NCI-H2081 treated with DMSO at 0.1 percent for 48 hours (cell line): ENCODE results near the gene KIAA0825.

Experiments used
- DNase-seq: peaks from one replicate; lab custom pipeline; 2025; lab: John Stamatoyannopoulos, UW

KIAA0825 gene

GRCh38 chr5:94313188-94313587 lies 305.2 kb downstream of the KIAA0825 start:
- no peak for DNase-seq

- DNase-seq = no peak
These were observed 306.1 kb downstream of the KIAA0825 start for GRCh38 chr5:94312298-94312697.

- no peak for DNase-seq
These were observed 307.6 kb downstream of the KIAA0825 start for GRCh38 chr5:94310833-94311232.

- no peak for DNase-seq
These were observed 309.3 kb downstream of the KIAA0825 start for GRCh38 chr5:94309141-94309540.

DNA sequence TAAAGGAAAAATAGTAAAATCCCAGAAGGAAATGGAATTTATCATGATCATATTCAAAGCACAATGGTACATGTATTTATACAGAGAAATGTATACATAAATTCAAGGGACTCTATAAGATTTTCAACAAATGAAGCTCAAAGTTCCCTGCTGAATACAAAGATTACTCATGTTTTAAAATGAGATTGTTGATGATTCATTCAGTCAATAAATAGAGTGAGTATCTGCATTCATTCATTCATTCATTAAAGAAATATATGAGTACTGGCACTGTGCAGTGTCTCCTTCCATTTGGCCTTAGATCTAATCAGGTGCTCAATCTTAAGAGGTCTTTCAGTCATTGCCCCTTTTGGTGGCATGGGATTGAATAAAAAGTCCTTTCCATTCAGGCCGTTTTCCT lies 310.0 kb downstream of the KIAA0825 start:
- DNase-seq = no peak

DNA sequence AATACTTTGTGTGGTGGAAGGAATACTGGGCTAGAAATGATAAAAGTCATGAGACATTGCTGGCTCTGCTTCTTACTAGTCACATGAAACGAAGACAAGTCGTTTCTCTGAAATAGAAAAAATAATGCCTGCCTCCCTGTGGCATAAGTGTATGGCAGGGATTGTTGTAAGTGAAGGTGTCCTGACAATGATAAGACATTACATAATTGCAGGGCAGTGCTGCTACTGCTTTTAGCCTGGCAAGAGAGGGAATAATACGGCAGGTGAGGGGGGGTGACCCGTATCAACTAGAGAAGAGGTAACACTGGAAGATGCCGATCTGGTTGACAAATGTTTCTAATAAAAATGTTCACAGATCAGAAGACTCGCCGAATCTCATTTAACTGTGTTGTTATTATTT lies 314.3 kb downstream of the KIAA0825 start:
- DNase-seq = no peak

DNA sequence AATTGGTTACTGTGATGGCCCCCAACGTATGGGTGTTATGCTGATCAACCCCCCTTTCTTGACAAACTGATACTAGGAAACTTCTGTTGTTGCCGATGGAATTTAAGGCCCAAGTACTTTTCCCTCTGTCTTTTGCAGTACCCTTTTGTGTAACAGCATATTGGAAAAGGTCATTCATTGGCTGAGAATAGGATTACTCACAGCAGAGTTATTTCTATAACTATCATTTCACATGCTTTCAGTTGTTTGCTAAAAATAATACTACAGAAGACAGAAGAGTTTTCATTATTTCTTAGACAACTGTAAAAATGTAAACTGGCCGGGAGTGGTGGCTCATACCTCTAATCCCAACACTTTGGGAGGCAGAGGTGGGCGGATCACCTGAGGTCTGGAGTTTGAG lies 329.5 kb downstream of the KIAA0825 start:
- DNase-seq = no peak

DNA sequence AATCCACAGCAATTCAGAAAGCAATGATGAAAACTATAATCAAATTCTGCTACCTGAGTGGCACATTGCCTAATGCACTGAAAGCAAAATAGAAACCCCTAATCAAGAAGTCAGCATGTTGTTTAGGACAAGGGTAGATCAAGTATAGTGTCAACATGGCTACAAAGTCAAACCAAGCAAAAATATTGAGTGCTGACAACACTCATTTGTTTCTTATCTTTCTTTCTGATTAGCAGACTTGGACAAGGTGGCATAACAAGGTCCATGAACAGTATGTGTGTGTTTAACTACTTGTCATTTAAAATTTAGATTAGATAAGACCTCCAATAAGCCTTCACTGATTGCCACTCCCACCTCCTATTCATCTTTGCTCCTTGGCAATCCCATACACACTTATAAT lies 332.4 kb downstream of the KIAA0825 start:
- no peak for DNase-seq

DNA sequence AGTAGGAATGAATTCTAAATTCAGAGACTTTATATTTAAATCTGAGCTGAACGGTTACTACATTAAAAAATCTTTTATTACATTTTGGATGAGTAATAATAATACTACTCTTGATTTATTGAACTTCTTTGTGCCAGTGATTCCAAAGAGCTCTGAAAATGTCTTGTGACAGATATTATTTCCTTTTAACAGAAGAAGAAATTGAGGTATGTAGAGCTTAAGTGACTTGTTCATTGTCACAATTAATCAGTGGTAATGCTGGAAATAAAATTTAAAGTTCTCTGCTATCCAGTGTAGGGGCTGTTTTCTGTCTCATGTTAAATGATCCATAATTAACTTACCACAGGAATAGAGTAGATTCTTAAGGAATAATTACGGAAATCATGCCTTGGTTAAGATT lies 335.3 kb downstream of the KIAA0825 start:
- DNase-seq = no peak

DNA sequence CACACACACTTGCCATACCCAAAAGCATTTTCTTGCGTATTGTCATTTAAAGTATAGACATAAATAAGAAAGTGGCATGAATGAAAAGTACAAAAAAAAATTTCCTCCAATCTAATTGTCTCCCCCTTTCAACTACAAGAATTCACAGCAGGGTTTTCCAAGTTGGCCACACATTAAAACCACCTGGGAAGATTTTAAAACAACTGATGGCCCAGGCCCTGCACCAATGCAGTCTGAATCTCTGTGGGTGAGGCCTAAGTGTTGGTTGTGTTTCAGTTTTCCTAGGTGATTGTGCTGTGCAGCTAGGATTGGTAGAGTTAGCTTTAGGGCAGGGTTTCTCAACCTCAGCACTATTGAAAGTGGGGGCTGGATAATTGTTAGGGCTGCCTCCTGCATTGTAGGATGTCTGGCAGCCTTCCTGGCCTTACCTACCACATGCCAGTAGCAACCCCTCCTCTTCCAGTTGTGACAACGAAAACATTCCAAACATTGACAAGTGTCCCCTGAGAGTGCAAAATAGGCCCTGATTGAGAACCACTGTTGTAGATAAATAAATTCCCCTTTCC lies 337.1 kb downstream of the KIAA0825 start:
- no peak for DNase-seq

DNA sequence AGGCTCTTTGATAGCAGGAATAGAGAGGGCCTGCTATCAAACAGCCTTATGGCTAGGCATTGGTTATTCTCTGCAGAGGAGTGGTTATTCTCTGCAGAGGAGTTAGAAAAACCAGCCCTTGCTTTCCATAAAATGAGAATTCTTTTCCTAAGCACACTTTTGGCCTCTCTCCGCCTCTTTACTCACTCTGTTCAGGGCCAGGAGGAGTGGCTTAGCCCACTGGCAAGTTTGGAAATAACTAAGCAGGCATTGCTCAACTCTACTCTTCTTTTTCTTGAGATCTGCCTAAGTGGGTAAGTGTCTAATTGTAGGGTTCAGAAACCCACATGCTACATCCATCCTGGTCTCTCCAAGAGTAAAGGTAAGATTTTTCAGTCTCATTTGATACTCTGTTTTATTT lies 341.7 kb downstream of the KIAA0825 start:
- DNase-seq = no peak

DNA sequence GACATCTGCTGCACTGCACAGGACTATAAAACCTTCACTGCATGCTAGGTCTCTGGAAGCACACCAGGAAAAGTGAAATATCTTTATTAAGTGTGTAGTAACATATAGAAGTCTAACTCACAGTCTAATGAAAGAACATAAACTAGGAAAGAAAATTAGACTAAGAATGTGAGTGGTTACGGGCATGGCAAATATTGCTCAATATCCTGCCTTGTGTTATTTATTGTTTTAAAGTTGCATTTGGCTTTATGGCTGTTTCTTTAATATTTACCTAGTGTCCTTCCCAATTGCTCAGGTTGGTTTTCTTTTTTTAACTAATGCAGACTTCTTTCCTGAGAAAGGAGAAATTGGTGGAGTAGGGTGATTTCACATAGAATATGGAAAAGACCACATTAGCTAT lies 342.4 kb downstream of the KIAA0825 start:
- DNase-seq = no peak

DNA sequence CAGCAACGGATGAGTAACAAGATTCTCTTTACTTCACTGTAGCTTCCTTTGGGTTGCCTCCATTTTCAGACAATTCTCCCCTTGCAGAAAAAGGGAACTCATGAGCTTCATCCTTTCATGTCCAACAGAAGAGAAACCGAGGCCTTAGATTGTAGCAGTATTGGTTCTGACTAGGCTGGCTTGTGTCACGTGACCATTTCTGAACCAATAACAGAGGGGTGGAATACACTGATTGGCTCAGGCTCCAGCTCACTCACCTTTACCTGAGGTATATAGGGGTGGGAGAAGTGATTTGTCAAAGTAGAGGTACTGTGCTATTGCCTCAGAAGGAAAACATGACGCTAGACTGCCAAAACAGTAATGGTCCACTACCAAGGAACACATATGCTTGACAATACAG lies 343.7 kb downstream of the KIAA0825 start:
- DNase-seq = no peak

- no peak for DNase-seq
These were observed 350.2 kb downstream of the KIAA0825 start for GRCh38 chr5:94268226-94268625.

DNA sequence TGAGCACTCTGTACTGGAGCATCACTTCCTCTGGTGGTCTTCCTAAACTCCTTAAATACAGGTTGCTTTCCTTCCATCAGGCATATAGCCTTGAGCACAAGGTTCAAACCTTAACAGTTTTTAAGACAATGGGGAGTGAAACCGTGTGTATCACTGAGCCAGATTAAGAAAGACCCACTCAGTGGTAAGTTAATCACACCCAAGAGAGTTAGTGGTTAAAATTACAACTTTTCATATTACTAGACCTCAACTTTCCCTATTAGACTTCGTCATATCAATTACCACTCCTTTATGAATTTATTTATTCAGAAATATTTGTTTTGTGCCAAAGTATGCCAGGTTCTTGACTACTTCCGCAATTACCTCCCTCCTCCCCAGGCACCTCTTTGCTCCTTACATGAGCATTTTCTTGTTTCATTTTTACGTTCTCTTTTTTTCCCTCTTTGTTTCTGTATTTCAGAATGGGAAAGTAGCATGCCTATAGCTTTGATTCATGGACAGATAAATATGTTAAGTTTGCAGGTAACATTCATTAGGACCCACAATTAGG lies 351.0 kb downstream of the KIAA0825 start:
- no peak for DNase-seq

- DNase-seq = no peak
These were observed 352.2 kb downstream of the KIAA0825 start for GRCh38 chr5:94266170-94266569.

DNA sequence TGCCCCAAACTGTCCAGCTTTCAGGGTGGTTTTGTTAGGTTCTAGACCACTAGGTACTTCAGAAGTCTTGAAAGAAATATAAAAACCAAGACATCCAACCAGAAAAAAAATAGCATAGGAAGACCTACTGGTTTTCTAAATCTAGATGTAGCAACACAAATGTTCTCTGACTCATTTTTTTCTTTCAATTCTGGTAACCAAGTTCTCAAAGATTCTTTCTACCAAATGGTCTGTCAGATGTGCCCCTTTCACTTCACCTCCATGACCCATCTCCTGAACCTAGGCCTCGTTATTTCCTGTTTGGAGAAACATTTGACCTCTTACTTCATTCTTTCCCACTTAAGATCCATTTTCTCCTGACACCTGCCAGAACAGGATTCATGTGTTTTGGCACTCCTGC lies 355.3 kb downstream of the KIAA0825 start:
- DNase-seq = no peak

- DNase-seq = no peak
These were observed 358.3 kb downstream of the KIAA0825 start for GRCh38 chr5:94260096-94260495.

GRCh38 chr5:94254214-94254613 lies 364.2 kb downstream of the KIAA0825 start:
- DNase-seq = no peak

DNA sequence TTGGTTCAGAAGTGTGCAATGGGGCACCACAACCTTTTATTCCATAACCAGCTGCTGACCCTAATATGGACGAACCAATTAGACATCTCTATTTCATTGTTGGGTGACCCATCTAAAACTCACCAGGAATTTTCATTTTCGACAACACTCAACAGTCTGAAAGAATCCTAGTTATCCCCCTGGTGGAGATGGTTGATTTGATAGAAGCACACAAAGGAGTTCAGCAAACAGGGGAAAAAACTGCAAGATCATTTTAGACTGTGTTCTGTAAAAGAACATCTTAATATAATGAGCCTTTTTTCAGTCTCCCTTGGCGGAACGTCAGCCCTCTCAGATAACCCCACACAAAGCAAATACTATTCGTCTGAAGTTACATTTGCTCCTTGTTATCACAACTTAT lies 367.4 kb downstream of the KIAA0825 start:
- DNase-seq = no peak

DNA sequence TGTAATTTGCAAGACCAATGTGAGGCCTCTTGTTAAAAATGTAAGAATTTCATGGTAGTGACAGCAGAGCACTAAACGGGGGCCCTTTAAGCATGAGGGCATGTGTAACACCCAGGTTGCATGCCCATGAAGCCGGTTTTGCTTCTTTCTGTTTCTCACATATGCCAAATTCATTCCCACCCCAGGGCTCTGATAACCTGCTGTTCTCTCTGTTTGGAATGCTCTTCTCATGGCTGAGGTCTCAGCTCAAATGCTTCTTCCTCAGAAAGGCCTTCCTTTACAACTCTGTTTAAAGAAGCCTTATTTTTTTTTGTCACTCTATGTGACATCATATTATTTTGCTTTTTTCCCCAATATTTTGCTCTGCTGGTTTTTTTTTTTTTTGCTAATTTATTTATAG lies 369.0 kb downstream of the KIAA0825 start:
- DNase-seq = no peak

GRCh38 chr5:94248175-94248875 lies 370.1 kb downstream of the KIAA0825 start:
- no peak for DNase-seq

DNA sequence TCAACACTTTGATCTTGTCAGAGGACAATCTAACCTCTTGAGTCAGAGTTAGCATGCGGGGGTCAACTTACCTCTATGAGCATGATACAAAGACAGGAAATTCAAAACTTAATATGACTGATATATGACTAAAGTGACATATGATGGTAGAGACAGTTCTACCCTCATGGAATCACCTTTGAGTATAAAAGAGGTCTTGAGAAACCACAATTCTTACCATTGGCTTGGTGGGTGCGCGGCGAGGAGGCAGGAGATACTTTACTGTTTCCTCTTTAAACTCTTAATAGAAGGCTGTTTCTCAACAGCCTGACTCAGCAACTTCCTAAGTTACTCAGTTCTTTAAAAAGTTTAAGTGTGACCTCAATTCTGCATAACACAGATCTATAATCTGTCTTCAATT lies 372.8 kb downstream of the KIAA0825 start:
- no peak for DNase-seq

- no peak for DNase-seq
These were observed 373.5 kb downstream of the KIAA0825 start for GRCh38 chr5:94244921-94245320.
